Stomach (tissue), 4 donors: ENCODE data around the gene NEBL.

ENCODE experiments used
- CTCF ChIP-seq, 7 experiments: fragments of 450-650 bp in 4 of 7; fragments of 200-600 bp in 3 of 7; sonication (generic) in 3 of 7; IDR thresholded peaks; one replicate each; pipeline ENCODE4 v1.5.1; 2016 to 2019; ENCODE audit warnings: antibody characterized with exemption in 7 of 7, control low read depth in 2 of 7, mild to moderate bottlenecking in 1 of 7
- POLR2A ChIP-seq, 4 donors: fragments of 450-650 bp; IDR thresholded peaks; one replicate each; pipeline ENCODE4 v1.6.1; 2016; ENCODE audit warnings: antibody characterized with exemption in 4 of 4, control low read depth in 2 of 4, mild to moderate bottlenecking in 1 of 4, moderate library complexity in 1 of 4

- TF ChIP-seq CTCF (IDR thresholded peaks at IDR 0.05) (no peak), POLR2A (IDR thresholded peaks at IDR 0.05) (no peak)
Measured at GRCh38 chr10:20890009-20890408, 7.1 kb downstream of the NEBL start.
